ENCODE measurements around the gene BCL3.

DNA sequence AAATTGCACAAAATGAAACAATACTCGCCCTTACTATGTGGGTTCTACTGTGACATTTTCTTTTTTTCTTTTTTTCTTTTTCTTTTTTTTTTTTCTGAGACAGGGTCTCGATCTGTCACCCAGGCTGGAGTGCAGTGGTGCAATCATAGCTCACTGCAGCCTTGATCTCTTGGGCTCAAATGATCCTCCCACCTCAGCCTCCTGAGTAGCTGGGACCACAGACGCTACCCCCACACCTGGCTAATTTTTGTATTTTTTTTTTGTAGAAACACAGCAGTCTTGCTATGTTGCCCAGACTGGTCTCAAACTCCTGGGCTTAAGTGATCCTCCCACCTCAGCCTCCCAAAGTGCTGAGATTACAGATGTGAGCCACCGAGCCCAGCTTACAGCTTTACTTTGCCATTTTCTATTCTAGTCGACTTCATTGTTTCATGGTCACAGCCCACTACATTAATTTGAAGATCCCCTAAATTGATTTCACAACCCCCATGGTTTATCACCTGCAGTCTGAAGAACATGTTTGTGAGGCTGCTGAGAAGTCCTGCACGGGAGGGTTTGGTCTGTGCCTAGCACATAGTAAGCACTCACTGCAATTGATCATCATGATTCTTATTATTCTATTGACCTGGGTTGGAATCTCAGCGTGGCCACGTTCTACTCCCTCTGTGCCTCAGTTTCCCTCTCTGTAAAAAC, 3.8 kb downstream of the BCL3 start:
- no peak for TF ChIP-seq POLR2A (IDR thresholded peaks at IDR 0.05)
- TF ChIP-seq CTCF (IDR thresholded peaks at IDR 0.05) = no peak
- no peak for TF ChIP-seq EP300 (IDR thresholded peaks at IDR 0.05; ENCODE audit: low read depth)

Data from transverse colon (tissue), 3 donors.